C4-2B (cell line): ENCODE data around the gene WASHC4.

Experiments
- ZFX ChIP-seq: fragments of 450-650 bp; IDR thresholded peaks from 2 replicates; pipeline ENCODE4 v1.6.1; 2017
- TF ChIP-seq, protein P1 (sequence below): fragments of 450-650 bp; conservative IDR thresholded peaks from 2 replicates; pipeline ENCODE4 v1.5.1; 2017; ENCODE audit warnings: mild to moderate bottlenecking

DNA sequence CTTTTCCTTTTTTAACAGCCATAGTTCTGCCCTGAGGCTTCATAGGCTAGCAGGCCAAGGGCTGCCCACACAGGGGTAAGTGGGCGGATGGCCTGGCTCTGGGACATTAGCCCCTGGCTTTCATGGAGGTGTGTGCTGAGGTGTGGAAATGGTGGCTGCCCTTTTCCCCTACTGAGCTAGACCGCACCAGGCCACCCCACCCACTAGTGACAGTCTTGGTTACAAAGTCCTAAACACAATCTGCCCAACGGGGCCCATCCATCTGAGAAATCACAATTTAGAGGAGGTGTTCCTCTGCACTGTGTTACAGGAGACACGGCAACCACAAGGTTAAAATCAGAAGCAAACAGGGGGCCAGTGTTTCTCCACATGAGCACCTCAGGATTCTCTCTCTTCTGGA, 92.9 kb downstream of the WASHC4 start:
- TF ChIP-seq, protein P1, sequence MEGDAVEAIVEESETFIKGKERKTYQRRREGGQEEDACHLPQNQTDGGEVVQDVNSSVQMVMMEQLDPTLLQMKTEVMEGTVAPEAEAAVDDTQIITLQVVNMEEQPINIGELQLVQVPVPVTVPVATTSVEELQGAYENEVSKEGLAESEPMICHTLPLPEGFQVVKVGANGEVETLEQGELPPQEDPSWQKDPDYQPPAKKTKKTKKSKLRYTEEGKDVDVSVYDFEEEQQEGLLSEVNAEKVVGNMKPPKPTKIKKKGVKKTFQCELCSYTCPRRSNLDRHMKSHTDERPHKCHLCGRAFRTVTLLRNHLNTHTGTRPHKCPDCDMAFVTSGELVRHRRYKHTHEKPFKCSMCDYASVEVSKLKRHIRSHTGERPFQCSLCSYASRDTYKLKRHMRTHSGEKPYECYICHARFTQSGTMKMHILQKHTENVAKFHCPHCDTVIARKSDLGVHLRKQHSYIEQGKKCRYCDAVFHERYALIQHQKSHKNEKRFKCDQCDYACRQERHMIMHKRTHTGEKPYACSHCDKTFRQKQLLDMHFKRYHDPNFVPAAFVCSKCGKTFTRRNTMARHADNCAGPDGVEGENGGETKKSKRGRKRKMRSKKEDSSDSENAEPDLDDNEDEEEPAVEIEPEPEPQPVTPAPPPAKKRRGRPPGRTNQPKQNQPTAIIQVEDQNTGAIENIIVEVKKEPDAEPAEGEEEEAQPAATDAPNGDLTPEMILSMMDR, result no peak
- TF ChIP-seq ZFX, result no peak
